Kidney glomerular epithelial cell (primary cell): ENCODE measurements around the gene CDKN1C.
"Not testable (repeated sequence)": the region's sequence is repeated elsewhere in the genome, so short reads cannot be mapped to it uniquely, and the experiment has no call there.

ENCODE experiments used
- DNase-seq: peaks from one replicate; lab custom pipeline; 2025; lab: John Stamatoyannopoulos, UW

Gene CDKN1C

DNA sequence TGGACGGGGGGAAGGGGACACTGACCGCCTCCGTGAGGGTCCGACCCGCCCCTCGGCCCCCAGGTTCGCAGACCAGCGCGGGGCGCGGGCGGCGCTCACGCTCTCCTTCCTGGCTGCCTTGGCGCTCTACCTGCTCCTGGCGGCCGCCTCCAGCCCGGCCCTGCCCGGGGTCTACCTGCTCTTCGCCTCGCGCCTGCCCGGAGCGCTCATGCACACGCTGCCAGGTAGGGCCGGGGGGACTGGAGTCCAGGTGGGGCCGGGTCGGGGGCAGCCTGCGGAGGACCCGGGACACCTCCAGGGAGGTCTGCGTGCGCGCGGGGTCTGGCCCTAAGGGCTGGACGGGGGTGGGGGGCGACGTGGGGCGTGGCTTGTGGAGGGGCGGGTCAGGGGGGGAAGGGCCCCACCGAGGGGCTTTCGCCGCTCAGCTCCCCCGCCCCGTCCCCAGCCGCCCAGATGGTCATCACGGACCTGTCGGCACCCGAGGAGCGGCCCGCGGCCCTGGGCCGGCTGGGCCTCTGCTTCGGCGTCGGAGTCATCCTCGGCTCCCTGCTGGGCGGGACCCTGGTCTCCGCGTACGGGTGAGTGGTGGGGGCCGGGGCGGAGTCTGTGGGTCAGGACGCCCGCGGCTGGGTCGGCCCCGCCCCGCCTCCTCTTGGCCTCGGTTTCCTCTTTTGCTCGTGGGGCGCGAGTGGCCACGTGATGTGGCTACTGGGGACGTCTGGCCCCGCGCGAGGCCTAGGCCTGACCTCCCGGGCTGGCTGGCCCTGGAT is 23.7 kb upstream of the CDKN1C start:
- no peak for DNase-seq

DNA sequence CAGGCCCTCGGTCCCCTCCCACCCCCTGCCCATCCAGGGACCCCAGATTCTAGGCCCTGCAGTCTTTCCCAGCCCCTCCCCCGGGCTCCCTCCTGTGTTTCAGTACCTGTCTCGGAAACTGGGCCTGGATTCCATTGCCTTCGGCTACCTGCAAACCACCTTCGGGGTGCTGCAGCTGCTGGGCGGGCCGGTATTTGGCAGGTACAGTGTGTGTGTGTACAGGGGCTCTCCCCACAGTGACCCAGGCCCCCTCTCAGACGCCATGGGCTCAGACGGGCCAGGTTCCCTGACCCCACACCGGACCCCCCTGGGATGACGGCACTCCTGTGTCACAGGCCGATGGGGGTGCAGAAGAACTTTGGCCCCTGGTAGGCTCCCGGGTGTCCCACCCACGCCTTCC is 22.6 kb upstream of the CDKN1C start:
- DNase-seq, result no peak

DNA sequence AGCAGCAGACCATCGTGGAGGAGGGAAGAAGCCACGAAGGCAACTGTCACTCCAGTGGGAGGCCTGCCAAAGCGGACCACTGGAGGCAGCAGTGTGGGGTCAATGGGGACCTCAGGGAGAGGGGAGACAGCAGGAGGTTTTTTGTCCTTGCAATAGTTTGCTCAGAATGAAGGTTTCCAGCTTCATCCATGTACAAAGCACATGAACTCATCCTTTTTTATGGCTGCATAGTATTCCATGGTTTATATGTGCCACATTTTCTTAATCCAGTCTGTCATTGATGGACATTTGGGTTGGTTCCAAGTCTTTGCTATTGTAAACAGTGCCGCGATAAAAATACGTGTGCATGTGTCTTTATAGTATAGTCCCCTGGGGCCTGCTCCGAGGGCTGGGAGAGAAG is 19.7 kb upstream of the CDKN1C start:
- not testable (repeated sequence) for DNase-seq

DNA sequence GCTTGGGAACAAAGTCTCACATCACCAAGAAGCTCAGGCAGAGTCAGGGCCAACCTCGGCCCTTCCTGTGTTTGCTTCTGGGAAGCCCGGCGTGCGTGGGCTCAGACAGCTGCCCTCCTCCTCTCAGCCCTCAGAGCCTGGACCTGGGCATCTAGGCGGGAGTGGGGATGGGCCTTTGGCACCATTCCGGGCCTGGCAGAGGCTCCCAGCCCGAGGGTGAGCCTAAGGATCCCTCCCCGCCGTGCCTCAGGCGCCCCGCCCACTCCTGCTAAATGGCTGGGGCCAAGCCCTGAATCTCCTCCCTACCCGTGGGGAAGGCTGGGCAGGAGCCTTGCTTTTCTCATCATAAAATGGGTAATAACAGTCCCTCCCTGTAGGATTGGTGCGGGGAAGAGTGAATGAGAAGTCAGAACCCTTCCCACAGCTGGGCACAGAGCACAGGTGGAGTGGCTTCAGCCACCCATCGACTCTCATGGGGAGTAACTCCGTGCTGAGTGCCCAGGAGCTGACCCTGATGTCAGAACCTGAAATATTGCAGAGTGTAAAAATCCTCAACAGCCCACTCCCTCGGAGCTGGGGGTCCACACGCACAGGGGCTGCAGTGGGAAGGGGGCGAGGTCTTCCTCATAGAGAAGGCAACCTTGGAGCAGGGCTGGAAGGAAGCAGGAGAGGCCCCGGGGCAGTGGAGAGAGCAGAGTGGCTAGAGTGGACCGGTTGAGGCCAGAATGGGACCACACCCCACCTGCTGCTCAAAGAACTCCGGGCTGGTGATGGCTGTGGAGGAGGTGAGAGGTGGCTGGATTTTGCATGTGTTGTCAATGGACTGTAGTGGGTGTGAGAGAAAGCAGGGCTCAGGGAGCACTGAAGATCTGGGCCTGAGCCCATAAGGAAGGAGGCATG is 18.8 kb upstream of the CDKN1C start:
- DNase-seq, result no peak

DNA sequence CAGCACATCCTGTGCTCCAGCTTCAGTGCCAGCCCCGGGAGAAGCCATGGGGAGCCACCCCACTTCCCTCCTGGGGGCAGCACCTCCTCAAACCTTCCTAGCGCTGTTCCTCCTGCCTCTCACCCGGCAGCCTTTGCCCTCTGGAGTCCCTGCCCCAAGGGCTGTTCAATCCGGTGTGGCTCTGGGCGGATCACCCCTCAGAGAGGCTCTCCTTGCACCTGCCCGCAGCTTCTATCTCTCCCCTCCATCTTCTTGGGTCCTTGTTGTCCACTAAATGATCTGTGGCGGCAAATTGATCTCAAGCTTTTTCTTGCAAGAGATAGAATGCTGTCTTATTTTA is 18.1 kb upstream of the CDKN1C start:
- DNase-seq, result no peak

DNA sequence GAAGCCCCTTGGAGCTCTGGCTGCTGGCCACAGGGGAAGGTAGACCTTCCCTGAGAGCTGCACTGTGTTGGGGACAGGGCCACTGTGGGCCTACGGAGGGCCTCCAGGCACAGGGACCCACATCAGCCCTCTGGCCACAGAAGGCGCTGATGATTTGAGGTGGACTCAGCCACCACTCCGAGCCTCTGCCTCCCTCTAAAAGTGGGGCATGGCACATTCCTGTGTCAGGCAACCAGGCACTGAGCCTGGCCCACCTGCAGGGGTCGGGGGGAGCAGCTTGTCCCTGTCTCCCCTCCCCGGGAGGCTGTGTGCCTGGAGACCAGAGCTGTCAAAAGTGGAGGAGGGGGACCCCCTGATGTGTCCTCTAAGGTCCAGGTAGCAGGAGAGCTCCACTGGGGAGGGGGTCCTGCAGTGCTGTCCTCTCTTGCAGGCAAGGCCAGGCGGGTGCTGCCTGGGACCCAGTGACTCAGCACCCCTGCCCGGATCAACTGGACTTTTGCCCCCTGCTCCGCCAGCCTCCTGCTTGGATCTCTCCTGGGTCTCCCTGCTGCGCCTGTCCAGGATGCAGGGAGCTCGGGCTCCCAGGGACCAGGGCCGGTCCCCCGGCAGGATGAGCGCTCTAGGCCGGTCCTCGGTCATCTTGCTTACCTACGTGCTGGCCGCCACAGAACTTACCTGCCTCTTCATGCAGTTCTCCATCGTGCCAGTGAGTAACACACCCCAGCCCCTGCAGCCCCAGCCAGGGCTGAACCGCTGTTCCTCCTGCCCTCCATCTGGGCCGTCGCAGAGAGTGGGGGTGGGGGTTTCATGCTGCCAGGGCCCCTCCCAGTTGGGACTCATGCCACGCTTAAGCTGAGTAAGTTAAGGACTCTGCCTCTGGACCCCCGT is 17.5 kb upstream of the CDKN1C start:
- no peak for DNase-seq

DNA sequence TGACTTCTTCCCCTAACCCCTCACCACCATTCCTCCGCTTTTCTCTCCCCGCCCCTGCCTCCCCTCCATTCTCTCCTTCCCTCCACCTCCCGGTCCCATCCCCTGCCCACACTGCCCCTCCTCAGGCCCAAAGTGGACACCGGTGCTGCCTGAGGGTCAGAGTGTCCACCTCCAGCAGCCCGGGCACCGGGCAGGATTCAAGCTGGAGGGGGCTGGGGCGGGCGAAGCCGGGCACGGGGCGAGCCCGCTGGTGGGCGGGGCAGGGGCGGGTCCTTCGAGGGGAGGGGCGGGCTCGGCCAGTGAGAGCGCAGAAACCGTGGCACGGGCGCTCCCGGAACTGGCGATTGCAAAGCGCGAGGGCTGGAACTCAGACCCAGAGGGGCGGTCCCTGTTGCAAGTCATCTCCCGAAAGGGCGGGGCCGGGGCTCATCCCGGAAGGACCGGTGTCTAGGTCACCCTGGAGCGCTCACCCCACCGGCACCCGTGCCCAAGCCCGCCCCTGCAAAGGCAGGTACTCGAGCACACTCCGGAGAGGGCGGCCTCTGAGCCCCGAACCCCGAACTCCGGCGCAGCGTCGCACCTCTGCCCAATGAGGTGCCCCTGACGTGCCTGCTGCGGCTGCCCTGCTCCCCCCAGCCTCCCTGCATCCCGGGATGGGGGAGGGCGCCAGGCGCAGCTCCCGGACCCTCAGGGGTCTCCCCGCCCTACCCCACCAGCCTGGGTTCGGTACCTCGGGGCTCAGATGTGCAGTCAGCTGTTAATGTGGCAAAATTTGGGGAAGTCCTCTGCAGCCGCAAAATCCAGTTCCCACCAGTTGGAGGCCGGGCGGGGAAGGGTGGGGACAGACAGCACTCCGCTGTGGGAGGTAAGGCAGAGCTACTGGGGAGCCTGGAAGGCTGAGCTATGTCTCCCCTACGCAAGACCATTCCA is 16.5 kb upstream of the CDKN1C start:
- DNase-seq, result peak; percentile 85

DNA sequence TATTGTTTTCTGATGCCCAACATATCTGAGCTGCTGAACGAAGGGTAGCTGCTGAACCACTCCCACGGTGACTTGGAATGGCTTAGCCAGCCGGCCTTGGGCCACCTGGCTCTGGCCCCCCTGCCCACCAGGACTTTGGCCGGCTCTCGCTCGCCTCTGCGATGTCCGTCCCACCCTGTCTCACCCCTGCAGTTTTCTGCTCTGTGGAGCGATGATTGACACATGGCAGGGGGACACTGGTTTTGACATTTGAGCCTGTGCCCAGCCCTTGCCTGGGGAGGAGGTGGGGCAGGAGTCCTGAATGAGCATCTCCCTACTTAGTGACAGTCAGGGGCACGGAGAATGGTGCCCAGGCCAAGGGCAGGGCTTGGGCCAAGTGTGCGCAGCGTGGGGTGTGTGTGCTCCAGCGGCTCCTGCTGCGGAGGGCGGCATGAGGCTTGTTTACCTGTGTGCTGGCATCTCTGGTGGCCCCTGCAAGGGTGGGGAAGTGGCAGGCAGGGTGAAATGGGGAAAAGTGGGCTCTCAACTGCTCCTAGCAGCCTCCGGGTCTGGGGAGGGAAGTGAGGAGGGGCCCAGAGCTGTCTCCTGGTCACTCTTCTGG is 15.7 kb upstream of the CDKN1C start:
- DNase-seq, result no peak

DNA sequence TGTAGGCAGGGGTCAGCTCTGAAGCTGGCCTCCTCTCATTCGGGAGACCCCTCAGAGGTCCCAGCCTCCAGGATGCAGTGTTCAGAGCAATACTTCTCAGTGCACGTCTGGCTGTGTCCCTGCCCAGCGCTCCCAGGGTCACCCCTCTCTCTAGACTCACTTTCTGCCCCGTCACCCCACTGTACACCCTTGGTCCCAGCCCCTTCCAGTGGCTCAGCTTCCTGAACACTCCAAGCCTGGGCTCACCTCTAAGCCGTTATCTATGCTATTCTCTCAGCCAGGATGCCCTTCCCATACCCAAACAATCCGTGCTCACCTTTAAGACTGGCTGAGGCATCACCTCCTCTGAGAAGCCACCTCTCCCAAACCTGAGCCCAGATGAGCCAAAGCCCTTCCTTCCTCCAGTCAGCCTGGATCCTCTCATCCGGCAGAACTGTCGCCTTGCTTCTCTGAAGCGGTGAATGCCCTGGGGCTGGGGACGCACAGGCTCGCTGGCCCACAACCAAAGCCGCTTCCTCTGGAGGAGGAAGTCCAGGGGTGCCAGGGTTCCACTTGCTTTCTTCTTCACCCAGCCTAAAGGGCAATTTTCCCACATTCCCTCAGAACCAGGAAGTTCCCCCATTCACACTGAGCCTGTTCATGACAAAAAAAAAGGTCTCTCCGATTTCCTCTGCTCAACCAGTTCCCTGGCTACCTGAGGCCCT is 13.7 kb upstream of the CDKN1C start:
- DNase-seq, result no peak

DNA sequence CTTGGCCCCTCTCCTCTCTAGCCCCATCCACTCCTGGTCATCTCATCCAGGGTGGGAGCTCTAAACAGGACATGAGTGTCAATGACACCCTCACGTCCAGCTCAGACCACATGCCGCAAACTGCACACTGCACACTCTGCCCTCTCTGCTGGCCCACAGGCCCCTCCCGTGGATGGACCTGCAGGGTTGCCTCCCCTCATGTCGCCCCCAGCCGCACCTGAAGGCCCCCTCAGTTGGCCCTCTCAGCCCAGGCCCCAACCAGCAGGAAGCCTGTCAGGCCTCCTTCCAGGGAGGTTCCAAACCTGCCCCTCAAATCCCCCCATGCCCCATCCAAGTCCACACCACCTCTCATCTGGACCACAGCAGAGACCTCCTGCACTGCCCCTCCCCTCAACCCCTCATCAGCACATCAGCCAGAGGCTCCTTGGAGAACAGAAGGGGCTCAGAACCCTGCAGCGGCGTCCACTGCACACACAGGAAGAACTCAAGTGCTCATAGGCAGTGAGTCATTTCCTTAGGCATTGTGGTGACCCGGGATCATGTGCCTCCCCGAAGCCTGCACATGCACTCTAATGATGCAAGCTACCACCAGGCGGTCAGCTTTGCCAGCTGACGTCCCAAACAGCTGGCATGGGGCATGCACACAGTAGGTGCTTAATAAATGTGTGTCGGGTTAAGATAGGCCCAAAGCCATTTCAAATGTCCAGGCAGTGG is 12.9 kb upstream of the CDKN1C start:
- no peak for DNase-seq

DNA sequence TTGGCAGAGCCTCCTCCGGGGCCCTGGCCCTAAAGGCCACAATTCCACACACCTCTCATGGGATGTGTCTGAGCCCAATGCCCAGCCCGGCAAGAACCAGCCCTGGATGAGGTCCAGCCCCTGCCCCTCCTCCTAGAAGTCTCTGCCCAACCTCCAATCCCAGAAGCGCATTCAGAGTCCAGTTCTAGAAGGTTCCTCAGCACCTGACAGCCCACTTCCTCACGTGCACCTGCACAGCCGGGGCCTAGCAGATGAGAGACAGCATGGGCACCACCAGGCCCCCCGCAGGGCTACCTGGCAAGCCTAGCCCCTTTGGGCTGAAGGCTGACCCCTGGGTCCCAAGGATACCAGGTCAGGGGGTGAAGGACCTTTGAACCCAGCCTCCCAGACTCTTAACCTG is 11.5 kb upstream of the CDKN1C start:
- DNase-seq, result no peak

DNA sequence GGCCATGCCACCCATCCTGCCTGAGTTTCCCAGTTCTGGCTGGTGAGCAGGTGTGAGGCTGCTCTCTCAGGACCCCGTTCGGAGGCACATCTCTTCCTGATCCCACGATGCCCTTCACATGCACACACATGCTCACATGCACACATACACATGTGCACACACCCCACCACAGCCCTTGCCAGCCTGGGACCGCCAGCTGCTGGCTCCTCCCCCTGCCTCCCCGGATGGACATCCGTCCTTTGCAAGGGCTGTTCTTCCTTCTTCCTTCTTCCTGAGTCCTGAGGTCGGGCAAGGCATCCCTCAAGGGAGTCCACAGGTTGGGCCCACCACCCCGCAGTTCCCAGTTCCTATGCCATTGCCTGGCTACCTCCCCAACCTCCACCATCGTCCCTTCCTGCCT is 10.5 kb upstream of the CDKN1C start:
- no peak for DNase-seq

DNA sequence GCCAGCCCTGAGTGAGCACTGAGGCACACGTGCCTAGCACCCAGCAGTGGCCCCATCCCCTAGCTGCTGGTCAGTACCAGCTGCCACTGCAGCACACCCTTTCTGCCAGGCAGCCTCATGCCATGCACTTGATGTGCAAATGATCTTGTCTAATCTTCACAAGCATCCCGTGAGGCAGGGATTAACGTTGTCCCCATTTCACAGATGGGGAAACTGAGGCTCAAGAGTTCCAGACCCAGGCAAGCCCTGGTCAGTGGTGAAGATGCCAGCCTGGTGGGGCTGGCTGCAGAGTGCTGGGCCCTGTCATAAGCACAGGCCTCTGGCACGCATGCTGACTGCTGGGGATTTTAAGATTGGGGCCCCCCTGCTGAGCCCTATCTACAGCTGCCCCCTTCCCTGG is 8.4 kb upstream of the CDKN1C start:
- no peak for DNase-seq

DNA sequence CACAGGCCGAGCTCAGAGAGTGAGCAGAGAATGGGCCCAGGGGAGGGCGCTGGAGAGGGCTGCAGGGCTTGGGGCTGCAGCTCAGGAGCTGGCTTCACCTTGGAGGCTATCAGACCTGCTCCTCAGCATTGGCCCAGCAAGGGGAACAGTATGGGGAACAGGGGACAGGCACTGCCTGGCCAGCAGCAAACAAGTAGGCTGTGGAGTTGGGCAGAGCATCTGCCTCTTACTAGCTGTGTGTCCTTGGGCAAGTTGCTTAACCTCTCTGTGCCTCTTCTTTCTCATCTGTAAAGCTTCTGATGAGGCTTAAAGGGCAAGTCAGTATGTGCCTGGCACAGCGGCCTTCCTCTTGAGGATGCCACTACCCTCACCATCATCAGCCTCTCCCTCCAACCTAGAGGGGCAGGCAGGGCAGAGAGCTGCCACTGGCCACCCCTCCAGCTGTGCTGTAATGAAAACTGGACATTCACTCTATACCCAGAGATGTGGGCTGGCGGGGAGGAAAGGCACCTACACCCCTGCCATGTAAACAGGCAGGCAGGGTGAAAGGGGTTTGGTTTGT is 7.5 kb upstream of the CDKN1C start:
- no peak for DNase-seq

DNA sequence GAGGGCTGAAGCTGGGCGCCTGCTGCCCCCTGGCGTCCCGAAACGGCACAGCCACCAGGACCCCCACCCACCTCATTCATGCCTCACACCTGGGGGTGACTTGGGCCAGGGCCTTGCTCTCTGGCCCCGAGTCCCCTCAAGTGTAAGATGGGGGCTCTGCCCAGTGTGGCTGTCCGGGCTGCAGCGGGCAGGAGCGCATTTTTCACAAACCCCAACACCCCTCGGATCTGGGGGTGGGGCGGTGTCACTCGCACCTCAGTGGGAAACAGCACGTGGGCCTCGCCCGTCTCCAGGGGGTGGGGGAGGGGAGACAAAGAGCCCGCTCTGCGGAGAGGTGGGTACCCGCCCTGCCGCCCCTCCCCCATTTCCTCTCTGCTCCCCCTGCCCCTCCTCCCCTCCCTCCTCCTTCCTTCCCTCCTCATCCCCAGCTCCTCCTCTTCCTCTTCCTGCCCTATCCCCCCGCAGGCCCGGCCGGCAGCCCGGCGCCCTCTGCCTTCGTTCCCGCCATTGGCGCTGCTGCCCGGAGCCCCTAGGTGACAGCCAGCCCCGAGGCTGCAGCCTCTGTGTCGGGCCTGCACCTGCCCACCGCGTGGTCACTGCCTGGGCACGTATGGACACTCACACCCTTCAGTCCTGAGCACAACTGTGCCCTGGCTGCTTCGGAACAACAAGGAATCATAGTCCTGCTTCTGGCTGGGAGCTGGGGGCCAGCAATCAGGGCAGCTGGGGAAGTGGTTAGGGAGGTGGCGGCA is 6.8 kb upstream of the CDKN1C start:
- peak; percentile 14 for DNase-seq

DNA sequence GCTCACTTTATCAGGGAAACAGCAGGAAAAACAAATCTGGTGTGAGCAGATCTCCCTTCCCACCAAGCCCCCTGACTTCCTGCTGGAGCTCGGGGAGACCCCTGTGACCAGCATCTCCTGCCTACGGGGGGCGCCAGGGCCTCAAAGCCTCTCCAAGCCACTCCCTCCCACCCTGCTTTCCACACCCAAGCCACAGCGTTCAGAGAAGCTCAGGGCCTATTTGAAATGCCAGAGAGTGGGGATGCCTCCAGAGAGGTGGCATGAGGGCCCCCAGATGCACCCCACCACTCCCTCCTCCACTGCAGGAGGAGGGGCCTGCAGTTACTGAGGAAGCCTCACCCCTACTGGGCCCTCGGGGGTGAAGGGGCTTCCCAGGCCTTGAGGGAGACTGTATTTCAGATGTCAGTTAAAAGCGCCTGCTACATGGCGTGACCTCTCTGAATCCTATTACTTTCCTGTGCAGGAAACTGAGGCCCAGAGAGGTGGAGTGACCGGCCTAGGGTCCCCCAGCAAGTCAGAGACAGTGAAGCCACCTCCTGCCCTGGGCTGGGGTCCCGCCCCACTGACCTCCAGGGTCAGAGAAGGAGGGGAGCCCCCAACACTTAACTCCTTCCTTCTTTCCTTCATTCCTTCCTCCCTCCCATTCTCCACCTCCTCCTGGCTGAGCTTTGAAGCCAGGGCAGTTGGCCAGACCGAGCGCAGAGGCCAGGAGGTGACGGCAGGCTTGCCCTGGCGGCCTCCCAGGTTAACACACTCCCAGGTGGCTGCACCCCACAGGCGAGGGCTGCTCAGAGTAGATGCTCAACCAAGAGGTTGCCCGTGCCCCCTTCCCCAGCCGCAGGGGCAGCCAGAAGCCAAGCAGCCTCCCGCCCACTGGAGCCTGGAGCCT is 6.0 kb upstream of the CDKN1C start:
- DNase-seq, result no peak

DNA sequence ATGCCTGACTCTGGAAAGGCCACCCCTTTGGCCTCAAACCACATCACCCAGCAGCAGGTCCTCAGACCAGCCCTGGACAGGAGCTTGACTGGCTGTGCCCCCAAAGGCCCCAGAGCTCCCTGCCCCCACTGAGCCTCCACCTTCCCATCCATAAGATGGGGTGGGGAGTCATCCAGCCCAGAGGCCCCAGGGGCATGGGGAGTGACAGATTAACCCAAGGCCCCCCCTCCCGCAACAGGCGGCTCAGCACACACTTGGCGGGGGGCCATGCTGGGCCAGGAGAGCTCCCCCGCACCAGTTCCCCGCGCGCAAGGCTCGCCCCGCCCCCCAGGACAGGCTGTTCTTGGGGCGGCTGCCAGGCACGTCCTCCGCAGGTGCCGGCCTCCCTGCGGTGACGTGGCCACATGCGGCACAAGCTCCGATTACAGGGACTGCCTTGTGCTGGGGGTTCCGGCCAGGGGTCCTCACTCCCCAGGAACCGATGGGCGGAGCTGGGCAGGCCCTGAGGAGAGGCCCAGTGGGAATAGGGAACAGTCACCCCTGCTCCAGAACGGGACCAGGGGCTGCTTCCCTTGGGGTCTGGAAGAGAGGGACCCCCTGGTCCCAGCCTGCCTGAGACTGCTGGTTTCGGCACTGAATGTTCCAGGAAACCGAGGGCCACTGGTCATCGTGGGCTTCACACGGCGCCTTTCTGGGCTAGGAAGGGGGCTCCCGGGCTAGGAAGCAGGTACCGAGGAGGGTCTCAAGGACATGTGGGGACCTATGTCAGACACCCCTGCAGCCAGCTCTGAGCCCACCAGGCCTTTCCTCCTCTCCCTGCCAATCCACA is 5.1 kb upstream of the CDKN1C start:
- peak; percentile 13 for DNase-seq
